SU-DHL-6 (cell line): Measurements from ENCODE around the gene SLC22A4.

Source experiments
- H2AFZ ChIP-seq: fragments of 200-600 bp; sonication (generic); 2 replicates; pipeline ENCODE4 v1.6.1; 2014; ENCODE audit warnings: low read depth, mild to moderate bottlenecking, moderate library complexity, mixed read lengths, antibody characterized with exemption, low read length; ENCODE audit not compliant: severe bottlenecking
- H3F3A ChIP-seq: fragments of 200-600 bp; shearing (Covaris generic); 2 replicates; pipeline ENCODE4 v1.6.0; 2016; ENCODE audit warnings: antibody characterized with exemption, mild to moderate bottlenecking; ENCODE audit not compliant: insufficient read depth
- H3K27ac ChIP-seq: fragments of 200-600 bp; sonication (generic); 2 replicates; pipeline ENCODE4 v1.5.1; 2016; ENCODE audit warnings: low read depth, mild to moderate bottlenecking, low read length, moderate library complexity, mixed read lengths
- H3K27me3 ChIP-seq: fragments of 200-600 bp; sonication (generic), shearing (Covaris generic); 2 replicates; pipeline ENCODE4 v1.6.0; 2014; ENCODE audit warnings: mild to moderate bottlenecking, low read length
- H3K36me3 ChIP-seq: fragments of 200-600 bp; sonication (generic); 2 replicates; pipeline ENCODE4 v1.6.1; 2014; ENCODE audit warnings: mild to moderate bottlenecking, low read length, mixed read lengths
- H3K4me2 ChIP-seq: fragments of 300-600, 200-600 bp; shearing (Covaris generic), sonication (generic); 2 replicates; pipeline ENCODE4 v1.6.0; 2014; ENCODE audit warnings: low read length, low read depth, mild to moderate bottlenecking; ENCODE audit not compliant: poor library complexity, severe bottlenecking
- H3K4me3 ChIP-seq: fragments of 200-600 bp; sonication (generic); 2 replicates; pipeline ENCODE4 v1.5.1; 2014; ENCODE audit warnings: antibody characterized with exemption, low read length, mild to moderate bottlenecking, mixed read lengths; ENCODE audit not compliant: insufficient read depth, poor library complexity, severe bottlenecking
- H3K79me2 ChIP-seq: fragments of 200-600 bp; sonication (generic); 2 replicates; pipeline ENCODE4 v1.6.1; 2014; ENCODE audit warnings: mild to moderate bottlenecking, low read length, moderate library complexity; ENCODE audit not compliant: insufficient read depth
- H3K9ac ChIP-seq: fragments of 200-600 bp; sonication (generic); 2 replicates; pipeline ENCODE4 v1.7.0; 2014; ENCODE audit warnings: mild to moderate bottlenecking, low read length
- H3K9me2 ChIP-seq: fragments of 200-600 bp; sonication (generic); replicated peaks from 2 replicates; pipeline ENCODE4 v1.6.1; 2014; ENCODE audit warnings: low read length; ENCODE audit not compliant: insufficient read depth
- H3K9me3 ChIP-seq: fragments of 200-600 bp; sonication (generic); 2 replicates; pipeline ENCODE4 v1.6.1; 2014; ENCODE audit warnings: low read length, mixed read lengths; ENCODE audit not compliant: insufficient read depth
- H4K20me1 ChIP-seq: fragments of 200-600 bp; sonication (generic); 2 replicates; pipeline ENCODE4 v1.6.1; 2014; ENCODE audit warnings: low read depth, mild to moderate bottlenecking, antibody characterized with exemption, low read length, moderate library complexity, mixed read lengths
- EZH2phosphoT487 ChIP-seq: fragments of 200-600 bp; sonication (generic), shearing (Covaris generic); conservative IDR thresholded peaks from 2 replicates; pipeline ENCODE4 v1.6.1; 2018; ENCODE audit warnings: mild to moderate bottlenecking, antibody characterized with exemption, low read length, moderate library complexity, mixed read lengths
- TF ChIP-seq, protein P1 (sequence below): fragments of 200-600 bp; sonication (generic); IDR thresholded peaks from one replicate; pipeline ENCODE4 v1.5.1; 2017; ENCODE audit warnings: antibody characterized with exemption, mild to moderate bottlenecking, low read length, moderate library complexity; ENCODE audit not compliant: insufficient read depth, poor library complexity, severe bottlenecking

SLC22A4 gene

DNA sequence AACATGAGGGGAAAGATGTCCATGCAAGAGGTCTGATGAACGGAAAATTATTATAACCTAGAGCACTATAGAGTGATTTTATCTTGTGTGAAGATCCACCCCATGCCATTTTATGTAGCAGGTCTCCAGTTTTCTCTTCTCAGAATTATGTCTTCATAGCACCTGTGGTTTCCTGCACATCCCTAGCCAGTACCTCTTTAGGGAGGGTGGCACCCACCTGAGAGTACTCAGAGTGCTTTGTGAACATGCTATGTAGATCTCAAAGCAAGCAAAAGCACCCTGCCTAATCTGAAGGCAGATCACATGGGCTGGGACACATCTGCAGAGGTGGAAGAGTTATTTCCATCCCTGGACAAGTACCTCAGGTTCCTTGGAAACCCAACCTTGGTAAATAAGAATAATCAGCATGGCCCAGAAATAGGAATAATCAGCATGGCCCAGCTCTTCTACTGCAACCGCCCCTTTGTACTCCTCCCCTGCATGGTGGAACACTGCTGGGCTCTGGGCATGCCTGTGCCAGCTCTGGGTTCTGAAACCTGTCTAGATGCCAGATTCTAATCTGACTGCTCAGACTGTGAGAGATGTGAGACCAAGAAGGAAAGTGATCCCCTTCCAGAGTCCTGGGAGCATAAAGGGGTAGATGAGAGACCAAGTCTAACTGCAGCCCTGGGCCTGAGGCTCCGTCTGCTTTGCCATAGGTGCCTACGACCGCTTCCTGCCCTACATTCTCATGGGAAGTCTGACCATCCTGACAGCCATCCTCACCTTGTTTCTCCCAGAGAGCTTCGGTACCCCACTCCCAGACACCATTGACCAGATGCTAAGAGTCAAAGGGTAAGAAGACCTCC, 99.0 kb downstream of the SLC22A4 start:
- no peak overlapping the region for H2AFZ ChIP-seq
- H3K9ac ChIP-seq = no peak overlapping the region
- H3K4me3 ChIP-seq = no peak overlapping the region
- no peaks in the 10 kb centered on the region for H3F3A ChIP-seq
- TF ChIP-seq EZH2phosphoT487 = no peak
- TF ChIP-seq, protein P1, sequence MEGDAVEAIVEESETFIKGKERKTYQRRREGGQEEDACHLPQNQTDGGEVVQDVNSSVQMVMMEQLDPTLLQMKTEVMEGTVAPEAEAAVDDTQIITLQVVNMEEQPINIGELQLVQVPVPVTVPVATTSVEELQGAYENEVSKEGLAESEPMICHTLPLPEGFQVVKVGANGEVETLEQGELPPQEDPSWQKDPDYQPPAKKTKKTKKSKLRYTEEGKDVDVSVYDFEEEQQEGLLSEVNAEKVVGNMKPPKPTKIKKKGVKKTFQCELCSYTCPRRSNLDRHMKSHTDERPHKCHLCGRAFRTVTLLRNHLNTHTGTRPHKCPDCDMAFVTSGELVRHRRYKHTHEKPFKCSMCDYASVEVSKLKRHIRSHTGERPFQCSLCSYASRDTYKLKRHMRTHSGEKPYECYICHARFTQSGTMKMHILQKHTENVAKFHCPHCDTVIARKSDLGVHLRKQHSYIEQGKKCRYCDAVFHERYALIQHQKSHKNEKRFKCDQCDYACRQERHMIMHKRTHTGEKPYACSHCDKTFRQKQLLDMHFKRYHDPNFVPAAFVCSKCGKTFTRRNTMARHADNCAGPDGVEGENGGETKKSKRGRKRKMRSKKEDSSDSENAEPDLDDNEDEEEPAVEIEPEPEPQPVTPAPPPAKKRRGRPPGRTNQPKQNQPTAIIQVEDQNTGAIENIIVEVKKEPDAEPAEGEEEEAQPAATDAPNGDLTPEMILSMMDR = no peak
- H3K9me3 ChIP-seq = no peaks in the 10 kb centered on the region
- no peaks in the 10 kb centered on the region for H4K20me1 ChIP-seq
- H3K4me2 ChIP-seq = no peak overlapping the region
- no peaks in the 10 kb centered on the region for H3K27me3 ChIP-seq
- H3K36me3 ChIP-seq = no peaks in the 10 kb centered on the region
- H3K9me2 ChIP-seq = no peaks in the 10 kb centered on the region
- H3K79me2 ChIP-seq = no peaks in the 10 kb centered on the region
- H3K27ac ChIP-seq = no peak overlapping the region
